Measurements from ENCODE around the gene RLN3.

RLN3 gene

GRCh38 chr19:14027856-14028450 is at the start of gene RLN3:
RLN3 (plus strand) TSS chr19:14028148; CDS start chr19:14028205, 57 bp downstream.
- TF ChIP-seq CTCF (IDR thresholded peaks at IDR 0.05; ENCODE audit: insufficient read depth, missing control alignments) = no peak
- FAIRE-seq = no peak
- DNase-seq (ENCODE audit: insufficient read length, low spot score) = no peak

GRCh38 chr19:13978351-13979243 is 49.4 kb upstream of the RLN3 start:
- no peak for TF ChIP-seq CTCF (IDR thresholded peaks at IDR 0.05; ENCODE audit: insufficient read depth, missing control alignments)
- FAIRE-seq (no peak), DNase-seq (ENCODE audit: insufficient read length, low spot score) (no peak)

GRCh38 chr19:13979244-13979615 is 48.7 kb upstream of the RLN3 start:
- no peak for TF ChIP-seq CTCF (IDR thresholded peaks at IDR 0.05; ENCODE audit: insufficient read depth, missing control alignments)
- FAIRE-seq = no peak
- DNase-seq (ENCODE audit: insufficient read length, low spot score) = no peak

GRCh38 chr19:13979686-13980085 is 48.3 kb upstream of the RLN3 start:
- DNase-seq (ENCODE audit: insufficient read length, low spot score) (no peak), FAIRE-seq (no peak)

GRCh38 chr19:13980340-13980739 is 47.6 kb upstream of the RLN3 start:
- no peak for FAIRE-seq
- DNase-seq (ENCODE audit: insufficient read length, low spot score) = no peak
- no peak for TF ChIP-seq CTCF (IDR thresholded peaks at IDR 0.05; ENCODE audit: insufficient read depth, missing control alignments)

More at GRCh38 chr19:13979686-13980085, 48.3 kb upstream of the RLN3 start:
- TF ChIP-seq CTCF (IDR thresholded peaks at IDR 0.05; ENCODE audit: insufficient read depth, missing control alignments) = no peak

GRCh38 chr19:13981021-13981420 is 46.9 kb upstream of the RLN3 start:
- DNase-seq (ENCODE audit: insufficient read length, low spot score) (no peak), FAIRE-seq (no peak)
- no peak for TF ChIP-seq CTCF (IDR thresholded peaks at IDR 0.05; ENCODE audit: insufficient read depth, missing control alignments)

- FAIRE-seq (no peak), DNase-seq (ENCODE audit: insufficient read length, low spot score) (no peak)
- no peak for TF ChIP-seq CTCF (IDR thresholded peaks at IDR 0.05; ENCODE audit: insufficient read depth, missing control alignments)
Observed at GRCh38 chr19:13981467-13981866, 46.5 kb upstream of the RLN3 start.

All from D721Med (cell line).